Neural progenitor cell (in vitro differentiated cells): ENCODE data around the gene PRG3. TPM values are rescaled to one million over a fixed set of nuclear protein-coding genes. Genes with fewer than 3 reads are reported as not detected.

Source experiments
- DNase-seq: peaks from one replicate; pipeline ENCODE4 v3.0.0-alpha.2; 2016; ENCODE audit warnings: low spot score
- H2AFZ ChIP-seq: fragments of 200-600 bp; sonication (generic); replicated peaks from 2 replicates; pipeline ENCODE4 v1.6.1; 2016; ENCODE audit warnings: antibody characterized with exemption
- H3F3A ChIP-seq: fragments of 200-600 bp; sonication (generic); 2 replicates; pipeline ENCODE4 v1.6.1; 2016; ENCODE audit warnings: antibody characterized with exemption, low read depth
- H3K27ac ChIP-seq: fragments of 200-600 bp; sonication (generic); 2 replicates; pipeline ENCODE4 v1.5.1; 2016; ENCODE audit warnings: mild to moderate bottlenecking
- H3K27me3 ChIP-seq: fragments of 200-600 bp; sonication (generic); 2 replicates; pipeline ENCODE4 v1.6.1; 2016; ENCODE audit warnings: mild to moderate bottlenecking, moderate library complexity
- H3K36me3 ChIP-seq: fragments of 200-600 bp; sonication (generic); 2 replicates; pipeline ENCODE4 v1.5.1; 2016
- H3K4me1 ChIP-seq: fragments of 200-600 bp; sonication (generic); 2 replicates; pipeline ENCODE4 v1.6.1; 2016; ENCODE audit warnings: mixed run types
- H3K4me2 ChIP-seq: fragments of 200-600 bp; sonication (generic); 2 replicates; pipeline ENCODE4 v1.6.1; 2016
- H3K4me3 ChIP-seq: fragments of 200-600 bp; sonication (generic); 2 replicates; pipeline ENCODE4 v1.5.1; 2016
- H3K79me2 ChIP-seq: fragments of 200-600 bp; sonication (generic); 2 replicates; pipeline ENCODE4 v1.6.1; 2016; ENCODE audit warnings: low read depth
- H3K9ac ChIP-seq: fragments of 200-600 bp; sonication (generic); 2 replicates; pipeline ENCODE4 v1.6.1; 2016
- H3K9me3 ChIP-seq: fragments of 200-600 bp; sonication (generic); 2 replicates; pipeline ENCODE4 v1.5.1; 2016; ENCODE audit warnings: low read depth
- H4K20me1 ChIP-seq: fragments of 200-600 bp; sonication (generic); 2 replicates; pipeline ENCODE4 v1.6.1; 2016; ENCODE audit warnings: low read depth
- H3K27ac Mint-ChIP-seq: 3 replicates; pipeline ENCODE4 v1.8.0; 2021; ENCODE audit warnings: mixed read lengths
- H3K27me3 Mint-ChIP-seq: 2 replicates; pipeline ENCODE4 v1.8.0; 2022; ENCODE audit warnings: low read depth, mild to moderate bottlenecking, inconsistent platforms, moderate library complexity, mixed read lengths; ENCODE audit not compliant: insufficient read depth
- H3K36me3 Mint-ChIP-seq: 3 replicates; pipeline ENCODE4 v1.8.0; 2021; ENCODE audit warnings: mixed read lengths
- H3K4me1 Mint-ChIP-seq: 3 replicates; pipeline ENCODE4 v1.8.0; 2021; ENCODE audit warnings: mixed read lengths
- H3K4me3 Mint-ChIP-seq: 3 replicates; pipeline ENCODE4 v1.8.0; 2021; ENCODE audit warnings: mild to moderate bottlenecking, moderate library complexity, mixed read lengths
- H3K9me3 Mint-ChIP-seq: 3 replicates; pipeline ENCODE4 v1.8.0; 2020; ENCODE audit warnings: mixed read lengths
- EZH2 ChIP-seq: fragments of 200-600 bp; sonication (generic); IDR thresholded peaks from 2 replicates; pipeline ENCODE4 v1.6.1; 2017; ENCODE audit warnings: antibody characterized with exemption, mild to moderate bottlenecking, moderate library complexity
- EZH2phosphoT487 ChIP-seq: fragments of 200-600 bp; sonication (generic); IDR thresholded peaks from 2 replicates; pipeline ENCODE4 v1.6.1; 2017; ENCODE audit warnings: antibody characterized with exemption
- total RNA-seq: library from RNA; depleted of rRNA; stranded (reverse); fragments of >200 nt; gene quantifications from 2 replicates; pipeline ENCODE4 v1.2.3, GENCODE V29; 2015; ENCODE audit warnings: low replicate concordance
- TF ChIP-seq, protein P1 (sequence below): fragments of 200-600 bp; sonication (generic); IDR thresholded peaks from 2 replicates; pipeline ENCODE4 v1.5.1; 2017; ENCODE audit warnings: antibody characterized with exemption, mild to moderate bottlenecking

Gene PRG3
- total RNA-seq, 1 donor from 2014 or later: not detected

GRCh38 chr11:57402188-57403002, 21.4 kb upstream of the PRG3 start:
- Histone ChIP-seq H3F3A (no peaks in the 10 kb centered on the region), H3K79me2 (no peaks in the 10 kb centered on the region), H3K4me2 (no peak overlapping the region), H4K20me1 (no peaks in the 10 kb centered on the region), H3K36me3 (no peaks in the 10 kb centered on the region), H3K4me1 (no peaks in the 10 kb centered on the region), H3K27ac (no peak overlapping the region), H2AFZ (no peak overlapping the region), H3K4me3 (no peak overlapping the region), H3K27me3 (no peaks in the 10 kb centered on the region), H3K9ac (no peak overlapping the region), H3K9me3 (no peaks in the 10 kb centered on the region)
- Mint-ChIP-seq H3K36me3 (no peaks in the 10 kb centered on the region), H3K4me1 (no peaks in the 10 kb centered on the region), H3K4me3 (no peak overlapping the region), H3K27ac (no peak overlapping the region), H3K9me3 (no peaks in the 10 kb centered on the region), H3K27me3 (peaks cover 10% of the 10 kb centered on the region)
- TF ChIP-seq, protein P1, sequence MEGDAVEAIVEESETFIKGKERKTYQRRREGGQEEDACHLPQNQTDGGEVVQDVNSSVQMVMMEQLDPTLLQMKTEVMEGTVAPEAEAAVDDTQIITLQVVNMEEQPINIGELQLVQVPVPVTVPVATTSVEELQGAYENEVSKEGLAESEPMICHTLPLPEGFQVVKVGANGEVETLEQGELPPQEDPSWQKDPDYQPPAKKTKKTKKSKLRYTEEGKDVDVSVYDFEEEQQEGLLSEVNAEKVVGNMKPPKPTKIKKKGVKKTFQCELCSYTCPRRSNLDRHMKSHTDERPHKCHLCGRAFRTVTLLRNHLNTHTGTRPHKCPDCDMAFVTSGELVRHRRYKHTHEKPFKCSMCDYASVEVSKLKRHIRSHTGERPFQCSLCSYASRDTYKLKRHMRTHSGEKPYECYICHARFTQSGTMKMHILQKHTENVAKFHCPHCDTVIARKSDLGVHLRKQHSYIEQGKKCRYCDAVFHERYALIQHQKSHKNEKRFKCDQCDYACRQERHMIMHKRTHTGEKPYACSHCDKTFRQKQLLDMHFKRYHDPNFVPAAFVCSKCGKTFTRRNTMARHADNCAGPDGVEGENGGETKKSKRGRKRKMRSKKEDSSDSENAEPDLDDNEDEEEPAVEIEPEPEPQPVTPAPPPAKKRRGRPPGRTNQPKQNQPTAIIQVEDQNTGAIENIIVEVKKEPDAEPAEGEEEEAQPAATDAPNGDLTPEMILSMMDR: no peak
- TF ChIP-seq EZH2phosphoT487 (no peak), EZH2 (no peak)
- no peak for DNase-seq

GRCh38 chr11:57399972-57400578, 19.1 kb upstream of the PRG3 start:
- DNase-seq: no peak
- Histone ChIP-seq H3K27ac (no peak overlapping the region), H3K79me2 (no peaks in the 10 kb centered on the region), H3K4me3 (no peak overlapping the region), H3F3A (no peaks in the 10 kb centered on the region), H3K9ac (no peak overlapping the region), H4K20me1 (no peaks in the 10 kb centered on the region), H3K9me3 (no peaks in the 10 kb centered on the region), H3K27me3 (no peaks in the 10 kb centered on the region), H3K36me3 (no peaks in the 10 kb centered on the region), H2AFZ (no peak overlapping the region), H3K4me2 (no peak overlapping the region), H3K4me1 (no peaks in the 10 kb centered on the region)
- Mint-ChIP-seq H3K4me3 (no peak overlapping the region), H3K27me3 (peaks cover 6% of the 10 kb centered on the region), H3K9me3 (no peaks in the 10 kb centered on the region), H3K36me3 (no peaks in the 10 kb centered on the region), H3K4me1 (no peaks in the 10 kb centered on the region), H3K27ac (no peak overlapping the region)
- TF ChIP-seq, protein P1: no peak
- TF ChIP-seq EZH2phosphoT487: no peak
- no peak for TF ChIP-seq EZH2

DNA sequence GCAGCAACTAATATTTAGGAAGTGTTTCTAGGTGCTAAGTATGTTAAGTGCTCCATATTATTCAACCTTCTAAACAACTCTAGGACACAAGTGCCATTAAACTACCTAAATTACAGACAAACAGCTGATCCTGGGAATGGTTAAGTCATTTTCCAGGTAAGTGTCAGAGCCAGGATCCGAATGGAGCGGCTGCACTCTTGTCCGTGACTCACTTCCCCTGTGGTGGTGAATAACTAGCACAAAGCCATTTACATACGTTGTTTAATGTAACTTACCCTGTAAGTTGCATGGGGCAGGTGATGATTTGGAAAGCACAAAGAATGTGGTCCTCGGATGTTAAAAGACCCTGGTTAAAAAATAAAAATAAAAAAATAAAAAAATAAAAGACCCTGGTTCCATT, 18.3 kb upstream of the PRG3 start:
- Histone ChIP-seq H3K9ac (no peak overlapping the region), H3F3A (no peaks in the 10 kb centered on the region), H3K27me3 (no peaks in the 10 kb centered on the region), H3K36me3 (no peaks in the 10 kb centered on the region), H3K4me2 (no peak overlapping the region), H3K79me2 (no peaks in the 10 kb centered on the region), H3K4me3 (no peak overlapping the region), H3K4me1 (no peaks in the 10 kb centered on the region), H3K27ac (no peak overlapping the region), H4K20me1 (no peaks in the 10 kb centered on the region), H2AFZ (no peak overlapping the region), H3K9me3 (no peaks in the 10 kb centered on the region)
- TF ChIP-seq, protein P1: no peak
- TF ChIP-seq EZH2phosphoT487 (no peak), EZH2 (no peak)
- Mint-ChIP-seq H3K36me3 (no peaks in the 10 kb centered on the region), H3K27ac (no peak overlapping the region), H3K4me1 (no peaks in the 10 kb centered on the region), H3K9me3 (no peaks in the 10 kb centered on the region), H3K27me3 (peaks cover 4% of the 10 kb centered on the region), H3K4me3 (no peak overlapping the region)
- no peak for DNase-seq
